Endothelial cell of umbilical vein (primary cell): ENCODE results near the gene MTREX. TPM values are rescaled to one million over a fixed set of nuclear protein-coding genes. Genes with fewer than 3 reads are reported as not detected.

Experiments
- BruUV-seq: library from RNA; stranded (reverse); fragments of 400-500 nt; replicated peaks from 2 replicates; lab custom pipeline; 2021; lab: Mats Ljungman, UMichigan
- CTCF ChIA-PET: fragments of 300-600, 350-600 bp; sonication (Branson Sonifier 250); formaldehyde crosslinking; loops from one replicate; lab custom pipeline; 2021; ENCODE audit warnings: antibody characterized with exemption, inconsistent platforms; lab: Charles Lee
- POLR2A ChIA-PET: fragments of 300-600, 350-600 bp; sonication (Branson Sonifier 250); formaldehyde crosslinking; loops from one replicate; lab custom pipeline; 2021; ENCODE audit warnings: antibody characterized with exemption, inconsistent platforms; lab: Charles Lee
- DNase-seq: peaks from one replicate; pipeline ENCODE4 v3.0.0-alpha.2; 2011; ENCODE audit warnings: low read depth, low spot score
- FAIRE-seq: peaks from 2 replicates; lab custom pipeline; 2011; peaks lifted over from hg19 to GRCh38; lab: Jason Lieb, UNC
- H2AFZ ChIP-seq: 2 replicates; pipeline ENCODE4 v1.6.0; 2012; ENCODE audit warnings: low read depth, low read length, control low read depth, inconsistent platforms
- H3K27ac ChIP-seq: 2 replicates; pipeline ENCODE4 v1.5.1; 2011; ENCODE audit warnings: low read depth, mild to moderate bottlenecking, control low read depth, low read length, moderate library complexity; ENCODE audit not compliant: insufficient read depth
- H3K27me3 ChIP-seq, 2 experiments: 2 replicates each; pipeline versions ENCODE4 v1.6.0 to v1.6.1; 2011; ENCODE audit warnings: low read length in 2 of 2, mixed read lengths in 1 of 2; ENCODE audit not compliant: control insufficient read depth in 2 of 2, insufficient read depth in 2 of 2
- H3K36me3 ChIP-seq, 2 experiments: 2 replicates in 1 of 2; 3 replicates in 1 of 2; pipeline ENCODE4 v1.5.1; 2011; ENCODE audit warnings: low read length in 2 of 2, mild to moderate bottlenecking in 1 of 2, moderate library complexity in 1 of 2; ENCODE audit not compliant: control insufficient read depth in 2 of 2, insufficient read depth in 2 of 2; ENCODE audit errors: extremely low read depth in 1 of 2
- H3K4me1 ChIP-seq: 3 replicates; pipeline ENCODE4 v1.5.1; 2011; ENCODE audit warnings: mild to moderate bottlenecking, low read length; ENCODE audit not compliant: control insufficient read depth, insufficient read depth; ENCODE audit errors: extremely low read depth
- H3K4me2 ChIP-seq: 2 replicates; pipeline ENCODE4 v1.6.1; 2011; ENCODE audit warnings: low read length, control low read depth, mixed read lengths; ENCODE audit not compliant: insufficient read depth
- H3K4me3 ChIP-seq, 3 experiments: fragments of 200-600 bp in 1 of 3; sonication (generic), shearing (Covaris generic) in 1 of 3; replicated peaks in 1 of 3; 2 replicates each; pipeline ENCODE4 v1.5.1; 2011 to 2016; ENCODE audit warnings: control low read depth in 3 of 3, low read length in 3 of 3, mild to moderate bottlenecking in 2 of 3, inconsistent platforms in 1 of 3, low read depth in 1 of 3, moderate library complexity in 1 of 3; ENCODE audit not compliant: insufficient read depth in 1 of 3
- H3K79me2 ChIP-seq: 2 replicates; pipeline ENCODE4 v1.6.0; 2012; ENCODE audit warnings: low read length, inconsistent platforms; ENCODE audit not compliant: control insufficient read depth, insufficient read depth
- H3K9ac ChIP-seq: replicated peaks from 2 replicates; pipeline ENCODE3; 2011; ENCODE audit warnings: low read length, control low read depth; ENCODE audit not compliant: insufficient read depth; ENCODE audit errors: extremely low read depth
- H3K9me1 ChIP-seq: replicated peaks from 3 replicates; pipeline ENCODE4 v1.6.0; 2011; ENCODE audit warnings: mild to moderate bottlenecking, low read length; ENCODE audit not compliant: control insufficient read depth, insufficient read depth; ENCODE audit errors: extremely low read depth
- H3K9me3 ChIP-seq: replicated peaks from 2 replicates; pipeline ENCODE4 v1.5.1; 2012; ENCODE audit warnings: low read length, inconsistent platforms; ENCODE audit not compliant: control insufficient read depth, insufficient read depth
- H4K20me1 ChIP-seq: replicated peaks from 2 replicates; pipeline ENCODE3; 2011; ENCODE audit warnings: mild to moderate bottlenecking, low read length; ENCODE audit not compliant: control insufficient read depth, insufficient read depth; ENCODE audit errors: extremely low read depth
- CTCF ChIP-seq, 2 donors: IDR thresholded peaks; 1 replicate in 1 of 2; 2 replicates in 1 of 2; pipeline ENCODE4 v1.5.1; 2011; ENCODE audit warnings: low read length in 2 of 2, mild to moderate bottlenecking in 2 of 2, moderate library complexity in 2 of 2, control low read depth in 1 of 2, inconsistent platforms in 1 of 2, low read depth in 1 of 2; ENCODE audit not compliant: insufficient read depth in 1 of 2; ENCODE audit errors: extremely low read depth in 1 of 2
- EZH2 ChIP-seq: IDR thresholded peaks from 2 replicates; pipeline ENCODE4 v1.6.1; 2012; ENCODE audit warnings: borderline replicate concordance, low read depth, mild to moderate bottlenecking, moderate library complexity, low read length, inconsistent platforms; ENCODE audit not compliant: severe bottlenecking
- FOS ChIP-seq: IDR thresholded peaks from 2 replicates; pipeline ENCODE4 v1.6.1; 2011; ENCODE audit warnings: mild to moderate bottlenecking, low read length, moderate library complexity, borderline replicate concordance; ENCODE audit not compliant: insufficient read depth
- GATA2 ChIP-seq: IDR thresholded peaks from 2 replicates; pipeline ENCODE4 v1.7.0; 2011; ENCODE audit warnings: low read depth, mild to moderate bottlenecking, moderate library complexity, mixed read lengths, low read length; ENCODE audit not compliant: insufficient read length, insufficient read depth
- JUN ChIP-seq: IDR thresholded peaks from 2 replicates; pipeline ENCODE4 v1.6.1; 2011; ENCODE audit warnings: borderline replicate concordance, low read depth; ENCODE audit not compliant: insufficient read length, insufficient read depth
- MAX ChIP-seq: IDR thresholded peaks from 2 replicates; pipeline ENCODE4 v1.6.1; 2011; ENCODE audit not compliant: insufficient read depth, insufficient read length
- MYC ChIP-seq: IDR thresholded peaks from one replicate; pipeline ENCODE4 v1.6.1; 2011; ENCODE audit warnings: mild to moderate bottlenecking, low read depth, low read length
- POLR2A ChIP-seq: IDR thresholded peaks from 2 replicates; pipeline ENCODE4 v1.6.1; 2012; ENCODE audit warnings: low read depth, mild to moderate bottlenecking, control low read depth, low read length
- POLR2AphosphoS5 ChIP-seq: IDR thresholded peaks from 2 replicates; pipeline ENCODE4 v1.6.1; 2012; ENCODE audit warnings: low read depth, mild to moderate bottlenecking, control low read depth, low read length, moderate library complexity; ENCODE audit not compliant: insufficient read depth
- dilution Hi-C: fragments of 300-500 bp; cut with MboI; formaldehyde crosslinking; loops from one replicate; pipeline ENCODE4 v1.15.0; 2019; ENCODE audit warnings: low sequenced_read_pairs; ENCODE audit not compliant: extremely low pct_ligation_motif_present
- intact Hi-C: fragments of 100-400 bp; cut with micrococcal nuclease; formaldehyde crosslinking; loops from one replicate; pipeline ENCODE4 v1.10.0; 2022
- polyA plus RNA-seq, 4 experiments: library from polyadenylated mRNA; depleted of rRNA in 3 of 4; stranded (reverse) in 3 of 4; unstranded in 1 of 4; fragments of >200 nt; gene quantifications; 2 replicates each; pipeline versions ENCODE4 v1.2.1 to v1.2.3, GENCODE V29; 2011 to 2012; ENCODE audit warnings: missing spikeins in 1 of 4
- total RNA-seq: library from RNA; stranded (reverse); gene quantifications from 2 replicates; pipeline ENCODE4 v1.2.3, GENCODE V29; 2021

MTREX gene
- total and polyA plus RNA-seq, 2 donors (not counting 3 experiments of a cell fraction or from before 2014, with no cell fraction given): 9.8 to 76.3 TPM

GRCh38 chr5:55391707-55392106 is 83.9 kb downstream of the MTREX start:
- Histone ChIP-seq H3K9ac (no peak overlapping the region), H4K20me1 (no peaks in the 10 kb centered on the region), H3K4me3 (no peak overlapping the region), H3K27me3 (no peaks in the 10 kb centered on the region), H3K9me3 (no peaks in the 10 kb centered on the region), H3K79me2 (no peaks in the 10 kb centered on the region), H3K36me3 (peaks cover 0 to 2% of the 10 kb centered on the region in 2 experiments), H3K9me1 (no peaks in the 10 kb centered on the region), H3K4me1 (peaks cover 24% of the 10 kb centered on the region), H3K4me2 (no peak overlapping the region), H3K27ac (no peak overlapping the region), H2AFZ (no peak overlapping the region)
- no peak for TF ChIP-seq EZH2
- TF ChIP-seq GATA2: no peak
- no peak for TF ChIP-seq JUN
- no peak for TF ChIP-seq CTCF (IDR thresholded peaks at IDR 0.05; ENCODE audit: extremely low read depth in 1 of 2, insufficient read depth in 1 of 2, low read depth in 1 of 2, low read length in 2 of 2)
- TF ChIP-seq POLR2A: no peak
- TF ChIP-seq FOS: no peak
- no peak for TF ChIP-seq MAX
- TF ChIP-seq MYC: no peak
- TF ChIP-seq POLR2AphosphoS5: no peak
- no TSS peak for BruUV-seq
- intact Hi-C loops: no loop called here
- DNase-seq (no peak), FAIRE-seq (no peak)
- dilution Hi-C loops: no loop called here
- POLR2A ChIA-PET: no interaction called here
- CTCF ChIA-PET: interaction anchor here (1.6 kb wide), 1 partner anchor 14 kb away, joined by 7 read pairs; no protein-coding TSS in a partner anchor
